HEK293T (cell line): ENCODE results near the gene TUBB3.

ENCODE experiments used
- BHLHE40 ChIP-seq: fragments of 450-650 bp; IDR thresholded peaks from 2 replicates; pipeline ENCODE4 v1.6.1; 2016; ENCODE audit warnings: mild to moderate bottlenecking, moderate library complexity, borderline replicate concordance
- ELF4 ChIP-seq: fragments of 450-650 bp; IDR thresholded peaks from 2 replicates; pipeline ENCODE4 v1.6.1; 2017; ENCODE audit warnings: antibody characterized with exemption
- FOXA1 ChIP-seq: fragments of 450-650 bp; IDR thresholded peaks from 2 replicates; pipeline ENCODE4 v1.6.1; 2016; ENCODE audit warnings: mild to moderate bottlenecking
- FOXK2 ChIP-seq: fragments of 450-650 bp; IDR thresholded peaks from 2 replicates; pipeline ENCODE4 v1.6.1; 2016; ENCODE audit warnings: mild to moderate bottlenecking
- HDGF ChIP-seq: fragments of 450-650 bp; IDR thresholded peaks from 2 replicates; pipeline ENCODE4 v1.6.1; 2017; ENCODE audit warnings: antibody characterized with exemption, borderline replicate concordance
- NFRKB ChIP-seq: fragments of 450-650 bp; IDR thresholded peaks from 2 replicates; pipeline ENCODE4 v1.6.1; 2016; ENCODE audit warnings: mild to moderate bottlenecking, moderate library complexity
- SP1 ChIP-seq: fragments of 450-650 bp; IDR thresholded peaks from 2 replicates; pipeline ENCODE4 v1.6.1; 2017
- ZNF384 ChIP-seq: fragments of 450-650 bp; IDR thresholded peaks from 2 replicates; pipeline ENCODE4 v1.6.1; 2016

DNA sequence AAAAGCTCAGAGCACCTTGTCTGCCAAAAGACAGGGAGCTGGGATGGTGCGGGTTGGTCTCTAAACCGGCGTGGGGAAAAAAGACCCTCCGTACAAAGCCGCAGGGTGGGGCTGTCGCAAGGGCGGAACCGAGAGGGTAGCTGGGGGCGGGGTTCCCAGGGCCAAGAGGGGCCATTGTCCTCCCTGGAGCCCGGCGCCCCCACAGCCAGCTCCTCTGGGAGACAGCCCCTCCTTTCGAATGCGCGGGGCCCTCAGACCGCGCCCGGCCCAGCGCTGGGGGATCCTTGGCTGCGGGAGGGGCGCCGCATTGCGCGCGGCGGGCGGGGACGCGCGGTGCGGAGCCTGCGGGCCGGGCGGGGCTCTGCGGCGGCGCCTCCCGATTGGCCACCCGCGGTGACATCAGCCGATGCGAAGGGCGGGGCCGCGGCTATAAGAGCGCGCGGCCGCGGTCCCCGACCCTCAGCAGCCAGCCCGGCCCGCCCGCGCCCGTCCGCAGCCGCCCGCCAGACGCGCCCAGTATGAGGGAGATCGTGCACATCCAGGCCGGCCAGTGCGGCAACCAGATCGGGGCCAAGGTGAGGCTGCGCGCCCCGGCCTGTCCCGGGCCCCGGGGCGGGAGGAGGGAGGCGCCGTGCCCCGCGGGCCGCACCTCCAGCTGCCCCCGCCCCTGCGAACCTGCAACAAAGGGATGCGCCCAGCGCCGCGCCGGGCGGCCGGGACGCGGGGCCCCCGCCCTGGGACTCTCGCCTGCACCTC lies at the start of gene TUBB3:
- TF ChIP-seq SP1 (no peak), FOXK2 (no peak), BHLHE40 (no peak), ELF4 (no peak), FOXA1 (no peak), NFRKB (no peak), HDGF (no peak), ZNF384 (no peak)
